ENCODE data around the gene PGAP6. TPM values are rescaled to one million over a fixed set of nuclear protein-coding genes. Genes with fewer than 3 reads are reported as not detected.
A peak's percentile ranks its signal among the peaks of the same experiment; 100 is the strongest.

PGAP6 gene
- total and polyA plus RNA-seq, 2 of the 13 experiments (the other 11 are each of a cell fraction or from before 2014, with no cell fraction given) = 52.7 to 136 TPM

DNA sequence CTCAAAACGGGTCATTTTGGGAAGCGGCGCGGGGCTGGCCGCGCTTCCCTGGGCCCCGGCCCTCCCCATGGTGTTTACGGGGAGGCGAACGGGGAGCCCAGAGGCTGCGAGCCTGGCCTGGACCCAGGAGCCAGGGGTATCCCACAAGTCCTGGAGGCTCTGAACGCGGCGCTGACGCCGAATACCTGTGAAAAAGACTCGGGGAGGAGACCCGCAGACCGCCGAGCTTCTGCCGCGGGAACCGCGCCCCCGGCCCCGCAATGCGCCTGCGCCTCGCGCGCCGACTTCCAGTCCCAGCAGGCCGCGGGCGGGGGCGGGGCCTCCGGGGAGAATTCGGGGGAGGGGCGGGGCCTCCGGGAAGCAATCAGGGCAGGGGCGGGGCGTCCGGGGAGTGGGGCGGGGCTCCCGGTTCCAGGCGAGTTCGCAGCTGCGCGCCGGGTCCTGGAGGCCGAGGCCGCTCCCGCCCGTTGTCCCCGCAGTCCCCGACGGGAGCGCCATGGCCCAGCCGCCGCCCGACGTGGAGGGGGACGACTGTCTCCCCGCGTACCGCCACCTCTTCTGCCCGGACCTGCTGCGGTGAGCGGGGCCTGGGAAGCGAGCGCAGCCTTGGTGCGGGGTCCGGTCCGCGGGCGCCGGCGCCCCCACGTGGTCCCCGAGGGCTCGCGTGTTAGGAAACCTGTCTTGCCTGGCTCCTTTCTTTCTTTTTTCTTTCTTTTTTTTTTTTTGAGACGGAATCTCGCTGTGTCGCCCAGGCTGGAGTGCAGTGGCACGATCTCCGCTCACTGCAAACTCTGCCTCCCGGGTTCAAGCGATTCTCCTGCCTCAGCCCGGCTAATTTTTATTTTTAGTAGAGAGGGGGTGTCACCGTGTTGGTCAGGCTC is 19.9 kb upstream of the PGAP6 start, which contains the start of gene DECR2 (continued):
- TF ChIP-seq, protein P1, sequence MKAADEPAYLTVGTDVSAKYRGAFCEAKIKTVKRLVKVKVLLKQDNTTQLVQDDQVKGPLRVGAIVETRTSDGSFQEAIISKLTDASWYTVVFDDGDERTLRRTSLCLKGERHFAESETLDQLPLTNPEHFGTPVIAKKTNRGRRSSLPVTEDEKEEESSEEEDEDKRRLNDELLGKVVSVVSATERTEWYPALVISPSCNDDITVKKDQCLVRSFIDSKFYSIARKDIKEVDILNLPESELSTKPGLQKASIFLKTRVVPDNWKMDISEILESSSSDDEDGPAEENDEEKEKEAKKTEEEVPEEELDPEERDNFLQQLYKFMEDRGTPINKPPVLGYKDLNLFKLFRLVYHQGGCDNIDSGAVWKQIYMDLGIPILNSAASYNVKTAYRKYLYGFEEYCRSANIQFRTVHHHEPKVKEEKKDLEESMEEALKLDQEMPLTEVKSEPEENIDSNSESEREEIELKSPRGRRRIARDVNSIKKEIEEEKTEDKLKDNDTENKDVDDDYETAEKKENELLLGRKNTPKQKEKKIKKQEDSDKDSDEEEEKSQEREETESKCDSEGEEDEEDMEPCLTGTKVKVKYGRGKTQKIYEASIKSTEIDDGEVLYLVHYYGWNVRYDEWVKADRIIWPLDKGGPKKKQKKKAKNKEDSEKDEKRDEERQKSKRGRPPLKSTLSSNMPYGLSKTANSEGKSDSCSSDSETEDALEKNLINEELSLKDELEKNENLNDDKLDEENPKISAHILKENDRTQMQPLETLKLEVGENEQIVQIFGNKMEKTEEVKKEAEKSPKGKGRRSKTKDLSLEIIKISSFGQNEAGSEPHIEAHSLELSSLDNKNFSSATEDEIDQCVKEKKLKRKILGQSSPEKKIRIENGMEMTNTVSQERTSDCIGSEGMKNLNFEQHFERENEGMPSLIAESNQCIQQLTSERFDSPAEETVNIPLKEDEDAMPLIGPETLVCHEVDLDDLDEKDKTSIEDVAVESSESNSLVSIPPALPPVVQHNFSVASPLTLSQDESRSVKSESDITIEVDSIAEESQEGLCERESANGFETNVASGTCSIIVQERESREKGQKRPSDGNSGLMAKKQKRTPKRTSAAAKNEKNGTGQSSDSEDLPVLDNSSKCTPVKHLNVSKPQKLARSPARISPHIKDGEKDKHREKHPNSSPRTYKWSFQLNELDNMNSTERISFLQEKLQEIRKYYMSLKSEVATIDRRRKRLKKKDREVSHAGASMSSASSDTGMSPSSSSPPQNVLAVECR (CRISPR knock-in tag; IDR thresholded peaks at IDR 0.05; ENCODE audit: borderline replicate concordance) = peak; percentile 76; the same call in 1 of the 2 replicates
- TF ChIP-seq MED13 (CRISPR knock-in tag; IDR thresholded peaks at IDR 0.05) (peak; percentile 36; the same call in 1 of the 2 replicates), PHF8 (CRISPR knock-in tag; IDR thresholded peaks at IDR 0.05) (peak; percentile 81)
- TF ChIP-seq, protein P2, sequence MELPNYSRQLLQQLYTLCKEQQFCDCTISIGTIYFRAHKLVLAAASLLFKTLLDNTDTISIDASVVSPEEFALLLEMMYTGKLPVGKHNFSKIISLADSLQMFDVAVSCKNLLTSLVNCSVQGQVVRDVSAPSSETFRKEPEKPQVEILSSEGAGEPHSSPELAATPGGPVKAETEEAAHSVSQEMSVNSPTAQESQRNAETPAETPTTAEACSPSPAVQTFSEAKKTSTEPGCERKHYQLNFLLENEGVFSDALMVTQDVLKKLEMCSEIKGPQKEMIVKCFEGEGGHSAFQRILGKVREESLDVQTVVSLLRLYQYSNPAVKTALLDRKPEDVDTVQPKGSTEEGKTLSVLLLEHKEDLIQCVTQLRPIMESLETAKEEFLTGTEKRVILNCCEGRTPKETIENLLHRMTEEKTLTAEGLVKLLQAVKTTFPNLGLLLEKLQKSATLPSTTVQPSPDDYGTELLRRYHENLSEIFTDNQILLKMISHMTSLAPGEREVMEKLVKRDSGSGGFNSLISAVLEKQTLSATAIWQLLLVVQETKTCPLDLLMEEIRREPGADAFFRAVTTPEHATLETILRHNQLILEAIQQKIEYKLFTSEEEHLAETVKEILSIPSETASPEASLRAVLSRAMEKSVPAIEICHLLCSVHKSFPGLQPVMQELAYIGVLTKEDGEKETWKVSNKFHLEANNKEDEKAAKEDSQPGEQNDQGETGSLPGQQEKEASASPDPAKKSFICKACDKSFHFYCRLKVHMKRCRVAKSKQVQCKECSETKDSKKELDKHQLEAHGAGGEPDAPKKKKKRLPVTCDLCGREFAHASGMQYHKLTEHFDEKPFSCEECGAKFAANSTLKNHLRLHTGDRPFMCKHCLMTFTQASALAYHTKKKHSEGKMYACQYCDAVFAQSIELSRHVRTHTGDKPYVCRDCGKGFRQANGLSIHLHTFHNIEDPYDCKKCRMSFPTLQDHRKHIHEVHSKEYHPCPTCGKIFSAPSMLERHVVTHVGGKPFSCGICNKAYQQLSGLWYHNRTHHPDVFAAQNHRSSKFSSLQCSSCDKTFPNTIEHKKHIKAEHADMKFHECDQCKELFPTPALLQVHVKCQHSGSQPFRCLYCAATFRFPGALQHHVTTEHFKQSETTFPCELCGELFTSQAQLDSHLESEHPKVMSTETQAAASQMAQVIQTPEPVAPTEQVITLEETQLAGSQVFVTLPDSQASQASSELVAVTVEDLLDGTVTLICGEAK (IDR thresholded peaks at IDR 0.05) = no peak
- TF ChIP-seq, protein P2 (CRISPR knock-in tag; IDR thresholded peaks at IDR 0.05) = no peak
